ENCODE measurements around the gene TMCC2.

GRCh38 chr1:205287767-205288559 lies 60.2 kb downstream of the TMCC2 start:
- TF ChIP-seq CTCF (IDR thresholded peaks at IDR 0.05; ENCODE audit: insufficient read depth, low read length): no peak
- TF ChIP-seq GABPA (IDR thresholded peaks at IDR 0.05; ENCODE audit: low read depth): peak; percentile 50
- TF ChIP-seq POLR2AphosphoS5 (IDR thresholded peaks at IDR 0.05; ENCODE audit: low read depth): peak; percentile 97
- no peak for TF ChIP-seq REST (IDR thresholded peaks at IDR 0.05; ENCODE audit: insufficient replicate concordance, low read depth)

Measured in HL-60 (cell line).